Astrocyte (in vitro differentiated cells and primary cell): Measurements from ENCODE around the gene PLAC8. TPM values are rescaled to one million over a fixed set of nuclear protein-coding genes. Genes with fewer than 3 reads are reported as not detected.
"Not testable (repeated sequence)": the region's sequence is repeated elsewhere in the genome, so short reads cannot be mapped to it uniquely, and the experiment has no call there.

ENCODE experiments used
- DNase-seq: peaks from one replicate; pipeline ENCODE4 v3.0.0-alpha.2; 2010; ENCODE audit warnings: low read depth
- FAIRE-seq: peaks from 2 replicates; lab custom pipeline; 2011; peaks lifted over from hg19 to GRCh38; lab: Jason Lieb, UNC
- H2AFZ ChIP-seq: 2 replicates; pipeline ENCODE4 v1.6.0; 2012; ENCODE audit warnings: low read depth, low read length, inconsistent platforms
- H3K27ac ChIP-seq: 2 replicates; pipeline ENCODE4 v1.5.1; 2011; ENCODE audit warnings: low read depth, low read length, inconsistent platforms
- H3K27me3 ChIP-seq: 2 replicates; pipeline ENCODE4 v1.6.0; 2011; ENCODE audit warnings: low read length, inconsistent platforms; ENCODE audit not compliant: insufficient read depth
- H3K36me3 ChIP-seq: 2 replicates; pipeline ENCODE4 v1.5.1; 2011; ENCODE audit warnings: low read length, inconsistent platforms; ENCODE audit not compliant: insufficient read depth
- H3K4me1 ChIP-seq: 2 replicates; pipeline ENCODE4 v1.5.1; 2011; ENCODE audit warnings: low read length, inconsistent platforms; ENCODE audit not compliant: insufficient read depth
- H3K4me2 ChIP-seq: 2 replicates; pipeline ENCODE4 v1.6.0; 2012; ENCODE audit warnings: low read length, inconsistent platforms
- H3K4me3 ChIP-seq: 2 replicates; pipeline ENCODE4 v1.5.1; 2011; ENCODE audit warnings: low read depth, mild to moderate bottlenecking, low read length, inconsistent platforms; ENCODE audit not compliant: insufficient read depth
- H3K79me2 ChIP-seq: 2 replicates; pipeline ENCODE4 v1.6.0; 2012; ENCODE audit warnings: mild to moderate bottlenecking, low read length, inconsistent platforms; ENCODE audit not compliant: insufficient read depth
- H3K9ac ChIP-seq: 2 replicates; pipeline ENCODE4 v1.6.0; 2012; ENCODE audit warnings: mild to moderate bottlenecking, low read length, inconsistent platforms
- H3K9me3 ChIP-seq: 2 replicates; pipeline ENCODE4 v1.5.1; 2012; ENCODE audit warnings: low read depth, mild to moderate bottlenecking, low read length, inconsistent platforms; ENCODE audit not compliant: insufficient read depth
- H4K20me1 ChIP-seq: 2 replicates; pipeline ENCODE4 v1.6.0; 2012; ENCODE audit warnings: low read length, inconsistent platforms; ENCODE audit not compliant: insufficient read depth
- H3K27ac Mint-ChIP-seq: one replicate; pipeline ENCODE4 v1.8.0; 2021; ENCODE audit warnings: mild to moderate bottlenecking, mixed read lengths; ENCODE audit not compliant: unreplicated experiment
- H3K27me3 Mint-ChIP-seq: one replicate; pipeline ENCODE4 v1.8.0; 2021; ENCODE audit warnings: low read depth, mixed read lengths; ENCODE audit not compliant: unreplicated experiment
- H3K36me3 Mint-ChIP-seq: one replicate; pipeline ENCODE4 v1.8.0; 2021; ENCODE audit warnings: low read depth, mixed read lengths; ENCODE audit not compliant: unreplicated experiment
- H3K4me1 Mint-ChIP-seq: one replicate; pipeline ENCODE4 v1.8.0; 2021; ENCODE audit warnings: low read depth, mixed read lengths; ENCODE audit not compliant: unreplicated experiment
- H3K4me3 Mint-ChIP-seq: one replicate; pipeline ENCODE4 v1.8.0; 2021; ENCODE audit warnings: mild to moderate bottlenecking, moderate library complexity, mixed read lengths; ENCODE audit not compliant: unreplicated experiment
- H3K9me3 Mint-ChIP-seq: one replicate; pipeline ENCODE4 v1.8.0; 2021; ENCODE audit warnings: mild to moderate bottlenecking, mixed read lengths; ENCODE audit not compliant: unreplicated experiment
- CTCF ChIP-seq: IDR thresholded peaks from 2 replicates; pipeline ENCODE4 v1.5.1; 2011; ENCODE audit warnings: low read depth, mild to moderate bottlenecking, inconsistent platforms, low read length, moderate library complexity; ENCODE audit not compliant: insufficient read depth
- EZH2 ChIP-seq: IDR thresholded peaks from 2 replicates; pipeline ENCODE4 v1.6.1; 2012; ENCODE audit warnings: mild to moderate bottlenecking, low read length, inconsistent platforms; ENCODE audit not compliant: insufficient read depth
- total RNA-seq: library from RNA; stranded (reverse); gene quantifications from 2 replicates; pipeline ENCODE4 v1.2.1, GENCODE V29; 2021

PLAC8 gene
- total RNA-seq, 1 donor from 2014 or later: 27.8 TPM

DNA sequence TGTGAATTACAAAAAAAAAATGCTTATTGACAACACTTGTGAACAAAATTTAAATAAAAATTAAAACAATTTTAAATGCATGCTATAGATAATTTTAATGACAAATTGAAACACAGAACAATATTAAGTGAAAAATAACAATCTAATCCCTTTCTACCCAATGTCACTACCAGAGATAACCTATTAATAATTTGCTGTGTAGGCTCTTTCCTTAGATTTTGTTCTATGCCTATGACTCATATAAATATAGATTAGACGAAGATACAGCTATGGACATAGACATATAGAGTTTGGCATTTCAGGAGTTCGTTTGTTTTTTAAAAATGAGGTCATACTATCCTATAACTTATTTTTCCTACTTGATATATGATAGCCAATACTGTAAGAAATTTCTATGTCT, 18.1 kb downstream of the PLAC8 start:
- FAIRE-seq: peak; percentile 47
- no peak overlapping the region for H3K27ac Mint-ChIP-seq
- peaks cover 2% of the 10 kb centered on the region for H3K27me3 Mint-ChIP-seq

DNA sequence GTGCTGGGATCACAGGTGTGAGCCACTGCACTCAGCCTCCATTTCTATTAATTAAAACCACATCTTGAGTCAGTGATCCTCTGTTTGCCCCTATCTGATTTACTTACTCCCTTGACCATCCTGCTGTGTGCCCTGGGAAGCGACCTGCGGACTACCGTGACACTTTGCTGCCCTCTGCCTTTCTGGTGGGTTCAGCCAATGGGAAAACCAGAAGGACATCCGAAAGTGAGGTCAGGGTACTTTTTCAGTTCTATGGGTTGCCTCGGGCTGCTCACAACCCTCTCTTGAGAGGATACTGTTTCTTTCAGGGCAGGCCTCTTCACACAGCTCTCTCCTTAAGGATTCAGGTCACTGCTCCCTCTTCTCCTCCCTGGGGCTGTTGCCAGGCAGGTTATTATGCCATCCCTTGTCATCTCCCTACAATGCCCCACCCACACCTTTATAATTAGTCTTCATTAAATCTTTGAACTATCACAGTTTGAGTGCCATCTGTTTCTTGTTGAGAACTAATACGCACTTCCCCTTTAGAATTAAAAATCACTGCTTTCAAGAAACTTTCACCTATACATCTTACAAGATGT, 21.4 kb downstream of the PLAC8 start:
- no peaks in the 10 kb centered on the region for H3K4me1 Mint-ChIP-seq
- H3K79me2 ChIP-seq: no peaks in the 10 kb centered on the region
- no peaks in the 10 kb centered on the region for H4K20me1 ChIP-seq
- DNase-seq: no peak
- H3K36me3 Mint-ChIP-seq: peaks cover 5% of the 10 kb centered on the region
- H3K27me3 ChIP-seq: peaks cover 11% of the 10 kb centered on the region
- no peaks in the 10 kb centered on the region for H3K4me1 ChIP-seq
- H3K4me2 ChIP-seq: no peak overlapping the region
- no peak overlapping the region for H3K9ac ChIP-seq
- no peak overlapping the region for H2AFZ ChIP-seq
- peaks cover 3% of the 10 kb centered on the region for H3K9me3 Mint-ChIP-seq
- H3K4me3 Mint-ChIP-seq: no peak overlapping the region
- no peak for FAIRE-seq
- H3K4me3 ChIP-seq: no peak overlapping the region
- no peak overlapping the region for H3K27ac ChIP-seq
- no peaks in the 10 kb centered on the region for H3K9me3 ChIP-seq
- peaks cover 2% of the 10 kb centered on the region for H3K27me3 Mint-ChIP-seq
- TF ChIP-seq CTCF (no peak), EZH2 (no peak)
- no peaks in the 10 kb centered on the region for H3K36me3 ChIP-seq
- H3K27ac Mint-ChIP-seq: no peak overlapping the region

More for the DNA sequence above, 18.1 kb downstream of the PLAC8 start:
- H3K27me3 ChIP-seq: peaks cover 7% of the 10 kb centered on the region
- Mint-ChIP-seq H3K9me3 (peaks cover 5% of the 10 kb centered on the region), H3K4me1 (no peaks in the 10 kb centered on the region), H3K4me3 (no peak overlapping the region), H3K36me3 (peaks cover 8% of the 10 kb centered on the region)
- H3K79me2 ChIP-seq: no peaks in the 10 kb centered on the region
- H3K4me2 ChIP-seq: no peak overlapping the region
- H3K9ac ChIP-seq: no peak overlapping the region
- no peaks in the 10 kb centered on the region for H4K20me1 ChIP-seq
- DNase-seq: no peak
- TF ChIP-seq CTCF: no peak
- TF ChIP-seq EZH2: no peak
- H3K36me3 ChIP-seq: no peaks in the 10 kb centered on the region
- H2AFZ ChIP-seq: no peak overlapping the region
- H3K9me3 ChIP-seq: no peaks in the 10 kb centered on the region
- H3K27ac ChIP-seq: no peak overlapping the region
- H3K4me1 ChIP-seq: no peaks in the 10 kb centered on the region
- H3K4me3 ChIP-seq: no peak overlapping the region

DNA sequence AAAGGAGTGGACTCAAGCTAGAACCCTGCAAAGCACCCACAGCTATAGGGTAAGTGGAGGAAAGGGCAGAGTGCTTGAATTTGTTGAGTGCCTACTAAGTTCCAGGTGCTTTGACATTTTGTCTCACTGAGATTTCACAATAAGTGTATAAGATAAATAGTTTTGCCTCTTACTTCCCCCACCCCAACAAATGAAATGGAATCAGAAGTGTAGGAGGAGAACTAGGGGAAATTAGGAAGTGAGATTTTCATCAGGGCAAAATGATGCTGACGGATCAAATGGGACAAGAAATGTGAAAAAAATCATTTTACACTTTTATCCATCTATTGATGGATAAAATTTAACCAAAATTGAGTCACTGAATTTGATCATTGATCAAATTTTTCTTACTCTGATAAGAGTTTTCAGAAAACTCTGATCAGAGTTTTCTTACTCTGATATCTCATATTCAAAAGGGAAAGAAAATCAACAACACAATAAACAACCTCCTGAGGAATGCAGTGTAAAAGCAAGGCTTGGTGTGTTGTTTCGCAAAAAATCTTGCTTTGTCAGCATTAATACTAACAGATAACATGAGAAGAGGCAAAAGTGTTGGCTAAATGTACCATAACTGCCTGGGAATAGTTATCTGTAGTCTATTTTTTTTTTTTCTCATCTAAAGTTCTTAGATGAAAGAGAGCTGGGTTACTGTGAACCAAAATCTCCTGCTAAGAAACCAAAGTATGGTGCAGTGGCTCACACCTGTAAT, 24.9 kb downstream of the PLAC8 start:
- Mint-ChIP-seq H3K4me3 (no peak overlapping the region), H3K4me1 (no peaks in the 10 kb centered on the region), H3K27ac (no peak overlapping the region), H3K9me3 (no peaks in the 10 kb centered on the region), H3K36me3 (peaks cover 5% of the 10 kb centered on the region), H3K27me3 (no peaks in the 10 kb centered on the region)
- H3K36me3 ChIP-seq: no peaks in the 10 kb centered on the region
- no peaks in the 10 kb centered on the region for H3K4me1 ChIP-seq
- H3K4me3 ChIP-seq: no peak overlapping the region
- DNase-seq: no peak
- no peak for TF ChIP-seq CTCF
- TF ChIP-seq EZH2: no peak
- peaks cover 9% of the 10 kb centered on the region for H3K27me3 ChIP-seq
- H3K9ac ChIP-seq: no peak overlapping the region
- no peaks in the 10 kb centered on the region for H4K20me1 ChIP-seq
- no peaks in the 10 kb centered on the region for H3K79me2 ChIP-seq
- no peak overlapping the region for H3K27ac ChIP-seq
- H3K9me3 ChIP-seq: no peaks in the 10 kb centered on the region
- no peak overlapping the region for H3K4me2 ChIP-seq
- H2AFZ ChIP-seq: no peak overlapping the region
- FAIRE-seq: no peak

DNA sequence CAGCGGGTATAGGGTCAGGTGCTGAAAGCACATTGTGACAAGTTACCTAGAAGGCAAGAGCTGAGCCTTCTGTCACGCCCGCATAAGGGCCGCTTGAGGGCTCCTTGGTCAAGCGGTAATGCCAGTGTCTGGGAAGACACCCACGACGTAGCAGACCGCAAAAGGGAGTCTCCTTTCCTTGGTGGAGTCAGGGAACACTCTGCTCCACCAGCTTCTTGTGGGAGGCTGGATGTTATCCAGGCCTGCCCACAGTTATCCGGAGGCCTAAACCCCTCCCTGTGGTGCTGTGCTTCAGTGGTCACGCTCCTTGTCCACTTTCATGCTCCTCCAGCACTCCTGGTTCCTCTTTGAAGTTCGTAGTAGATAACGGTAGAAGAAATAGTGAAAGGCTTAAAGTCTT, 29.6 kb downstream of the PLAC8 start:
- H3K27ac ChIP-seq, H3K36me3 ChIP-seq, FAIRE-seq, H3K9me3 ChIP-seq, H3K27me3 Mint-ChIP-seq, H4K20me1 ChIP-seq, H3K4me2 ChIP-seq, H3K4me1 ChIP-seq, DNase-seq, H3K9me3 Mint-ChIP-seq, H3K36me3 Mint-ChIP-seq, H3K4me3 ChIP-seq, H3K4me1 Mint-ChIP-seq, H3K4me3 Mint-ChIP-seq, H3K27ac Mint-ChIP-seq, H2AFZ ChIP-seq, H3K27me3 ChIP-seq, H3K9ac ChIP-seq, H3K79me2 ChIP-seq: not testable (repeated sequence)
